ENCODE results near the gene CRK. TPM values are rescaled to one million over a fixed set of nuclear protein-coding genes. Genes with fewer than 3 reads are reported as not detected.
A peak's percentile ranks its signal among the peaks of the same experiment; 100 is the strongest.

CRK gene
- total RNA-seq, 2 experiments from 2014 or later: 10.1 to 11.6 TPM

DNA sequence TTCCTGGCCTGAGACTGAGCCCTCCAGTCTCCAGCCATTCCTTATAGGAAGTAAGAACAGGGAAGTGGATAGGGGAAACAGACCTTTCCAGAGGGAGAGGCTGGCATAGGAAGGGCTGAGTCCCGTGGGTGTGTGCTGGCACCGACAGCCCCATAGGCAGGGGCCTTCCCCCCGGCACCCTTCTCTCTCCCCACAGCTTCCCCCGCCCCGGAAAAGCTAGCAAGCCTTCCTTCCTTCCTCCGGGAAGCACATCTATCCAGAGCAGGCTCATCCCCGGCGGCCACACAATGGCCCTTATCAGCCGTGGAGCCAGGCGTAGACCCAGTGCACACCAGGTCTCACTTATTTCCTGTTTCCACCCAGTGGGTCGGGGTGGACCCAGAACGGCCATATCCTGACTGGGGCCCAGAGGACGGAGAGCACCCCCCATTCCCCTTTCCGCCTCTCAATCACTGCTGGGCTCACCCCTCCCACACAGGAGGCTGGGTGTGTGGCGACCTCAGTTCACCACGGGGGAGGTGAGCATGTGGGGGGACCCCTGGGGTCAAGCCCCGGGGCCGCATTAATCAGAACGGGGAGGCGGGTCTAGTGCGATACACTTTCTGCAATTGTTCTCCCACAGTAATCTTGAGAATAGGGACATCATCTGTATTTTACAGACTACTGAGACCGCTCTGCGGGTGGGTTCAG is 37.4 kb upstream of the CRK start:
- H3K27me3 Mint-ChIP-seq: no peaks in the 10 kb centered on the region
- CTCF ChIA-PET: interaction anchor here (0.7 kb wide), 1 partner anchor 941 kb away, joined by 3 read pairs; no protein-coding TSS in a partner anchor
- intact Hi-C loops (cut with DNase I, micrococcal nuclease): no loop called here
- H3K27ac Mint-ChIP-seq: no peak overlapping the region
- peaks cover 24% of the 10 kb centered on the region for H3K4me1 Mint-ChIP-seq
- POLR2A ChIA-PET: no interaction called here
- DNase-seq: no peak
- no peak overlapping the region for H3K4me3 Mint-ChIP-seq
- no peaks in the 10 kb centered on the region for H3K36me3 Mint-ChIP-seq (ENCODE audit: low read depth)
- ATAC-seq: no peak
- no peaks in the 10 kb centered on the region for H3K9me3 Mint-ChIP-seq (ENCODE audit: low read depth)

DNA sequence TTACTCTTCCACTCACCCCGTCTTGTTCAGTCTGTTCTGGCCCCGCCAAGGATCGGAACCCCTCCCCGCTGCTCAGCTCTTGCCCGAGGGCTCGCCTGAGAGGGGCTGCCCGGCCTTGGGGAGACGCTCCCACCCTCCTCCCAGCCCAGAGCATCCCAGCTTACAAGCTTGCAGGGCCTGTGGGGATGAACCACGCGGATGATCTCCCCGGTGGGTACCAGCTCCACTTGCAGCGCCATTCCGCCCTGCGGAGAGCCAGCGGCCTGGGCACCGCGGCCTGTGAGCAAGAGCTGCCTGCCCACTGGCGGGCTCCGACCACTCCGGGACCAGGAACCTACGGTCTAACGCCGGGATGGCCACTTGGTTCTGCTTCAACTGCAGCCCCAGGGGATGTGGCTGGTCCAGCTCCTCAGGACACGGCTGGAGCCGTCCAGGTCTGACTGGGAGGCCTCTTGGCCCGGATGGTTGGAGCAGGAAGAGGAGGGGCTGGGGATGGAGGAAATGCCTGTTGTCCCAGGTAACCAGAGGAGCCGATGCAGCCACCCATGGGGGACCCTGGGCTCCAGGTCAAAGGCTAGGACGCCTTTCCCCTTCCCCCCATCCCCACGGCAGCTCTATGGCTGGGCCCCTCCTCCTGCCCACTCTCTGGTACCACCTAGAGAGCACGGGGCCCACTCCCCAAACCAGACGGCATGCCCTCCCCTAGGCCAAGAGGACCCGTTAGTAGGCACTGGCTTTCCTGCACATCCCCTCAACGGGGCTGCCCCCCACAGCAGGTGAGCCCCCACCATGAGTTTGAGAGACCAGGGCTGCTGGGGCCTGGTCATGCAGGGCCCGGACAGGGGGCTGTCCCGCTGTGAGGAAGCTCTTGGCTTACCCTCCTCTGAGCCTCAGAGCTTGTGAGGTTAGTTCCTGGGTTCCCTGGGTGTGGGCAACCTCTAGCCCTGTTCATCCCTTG is 36.5 kb upstream of the CRK start, which contains the start of gene MYO1C:
TSS of gene MYO1C (minus strand) at position 438 of the 958 bp plus-strand sequence. CDS start at position 239, 199 bp downstream.
- peak within 1 kb of the TSS; percentile 59 for H3K27ac Mint-ChIP-seq
- H3K4me1 Mint-ChIP-seq: peaks cover 29% of the 10 kb centered on the region
- ChIA-PET POLR2A (interaction anchor here (1.0 kb wide), 1 partner anchor 32 kb away, joined by 4 read pairs; no protein-coding TSS in a partner anchor), CTCF (interaction anchor here (0.7 to 1.1 kb wide), 4 partner anchors 17 to 940 kb away, joined by 3 to 5 read pairs (median 4); no protein-coding TSS in a partner anchor)
- DNase-seq: no peak
- no peak for ATAC-seq
- H3K9me3 Mint-ChIP-seq (ENCODE audit: low read depth): no peaks in the 10 kb centered on the region
- H3K36me3 Mint-ChIP-seq (ENCODE audit: low read depth): no peaks in the 10 kb centered on the region
- intact Hi-C loops (cut with DNase I, micrococcal nuclease): no loop called here
- no peaks in the 10 kb centered on the region for H3K27me3 Mint-ChIP-seq
- peak within 1 kb of the TSS; percentile 72 for H3K4me3 Mint-ChIP-seq

DNA sequence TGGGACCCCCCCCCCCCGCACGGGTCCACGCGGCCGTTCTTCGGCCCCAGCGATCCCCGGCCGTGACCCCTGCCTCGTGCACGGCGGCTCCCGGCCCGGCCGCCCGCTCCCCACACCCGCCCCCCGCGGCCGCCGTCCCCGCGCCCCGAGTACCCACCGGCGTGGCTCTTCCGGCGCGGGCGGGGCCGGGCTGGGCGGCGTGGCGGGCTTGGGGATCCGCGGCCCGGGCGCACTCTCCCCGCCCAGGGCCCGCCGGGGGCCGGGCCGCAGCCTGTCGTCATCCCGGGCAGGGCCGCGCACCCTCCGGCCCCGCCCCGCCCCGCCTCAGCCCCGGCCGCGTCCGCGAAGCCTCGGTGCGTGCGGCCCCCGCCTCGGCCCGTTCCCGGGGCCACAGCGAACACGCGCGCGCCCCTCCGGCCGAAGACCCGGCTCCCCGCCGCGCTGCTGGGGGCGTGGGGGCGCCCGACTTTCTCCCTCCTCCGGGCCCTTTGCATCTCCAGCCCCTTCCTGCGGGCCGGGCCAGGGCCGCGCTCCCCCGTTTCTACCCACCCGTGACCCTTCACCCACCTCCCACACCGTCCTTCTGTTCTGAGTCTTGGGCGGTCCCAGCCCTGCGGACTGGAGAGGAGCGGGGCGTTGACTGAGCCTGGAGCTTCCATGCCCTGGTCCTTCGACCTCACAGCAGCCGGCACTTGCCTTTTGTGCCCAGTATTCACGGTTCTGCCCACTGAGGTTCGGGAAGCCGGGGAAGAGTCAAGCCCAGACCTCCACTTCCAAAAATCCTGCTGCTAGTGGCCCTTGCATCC is 35.6 kb upstream of the CRK start:
- H3K27ac Mint-ChIP-seq: peak overlapping the region; percentile 59
- peak; percentile 62 for ATAC-seq
- H3K4me1 Mint-ChIP-seq: peaks cover 35% of the 10 kb centered on the region
- H3K36me3 Mint-ChIP-seq (ENCODE audit: low read depth): no peaks in the 10 kb centered on the region
- peak; percentile 64 for DNase-seq
- intact Hi-C loops (cut with DNase I, micrococcal nuclease): loop anchor here in 1 of 2 experiments (1.0 to 2.0 kb wide), 6 partner anchors 25 to 157 kb away; partner anchors contain the start of genes CRK, INPP5K, PITPNA and RILP
- H3K9me3 Mint-ChIP-seq (ENCODE audit: low read depth): no peaks in the 10 kb centered on the region
- H3K4me3 Mint-ChIP-seq: peak overlapping the region; percentile 83
- no peaks in the 10 kb centered on the region for H3K27me3 Mint-ChIP-seq
- POLR2A ChIA-PET: interaction anchor here (1.0 kb wide), 1 partner anchor 32 kb away, joined by 4 read pairs; no protein-coding TSS in a partner anchor
- CTCF ChIA-PET: interaction anchor here (0.8 to 1.1 kb wide), 3 partner anchors 18 to 126 kb away, joined by 3 to 5 read pairs (median 4); no protein-coding TSS in a partner anchor

DNA sequence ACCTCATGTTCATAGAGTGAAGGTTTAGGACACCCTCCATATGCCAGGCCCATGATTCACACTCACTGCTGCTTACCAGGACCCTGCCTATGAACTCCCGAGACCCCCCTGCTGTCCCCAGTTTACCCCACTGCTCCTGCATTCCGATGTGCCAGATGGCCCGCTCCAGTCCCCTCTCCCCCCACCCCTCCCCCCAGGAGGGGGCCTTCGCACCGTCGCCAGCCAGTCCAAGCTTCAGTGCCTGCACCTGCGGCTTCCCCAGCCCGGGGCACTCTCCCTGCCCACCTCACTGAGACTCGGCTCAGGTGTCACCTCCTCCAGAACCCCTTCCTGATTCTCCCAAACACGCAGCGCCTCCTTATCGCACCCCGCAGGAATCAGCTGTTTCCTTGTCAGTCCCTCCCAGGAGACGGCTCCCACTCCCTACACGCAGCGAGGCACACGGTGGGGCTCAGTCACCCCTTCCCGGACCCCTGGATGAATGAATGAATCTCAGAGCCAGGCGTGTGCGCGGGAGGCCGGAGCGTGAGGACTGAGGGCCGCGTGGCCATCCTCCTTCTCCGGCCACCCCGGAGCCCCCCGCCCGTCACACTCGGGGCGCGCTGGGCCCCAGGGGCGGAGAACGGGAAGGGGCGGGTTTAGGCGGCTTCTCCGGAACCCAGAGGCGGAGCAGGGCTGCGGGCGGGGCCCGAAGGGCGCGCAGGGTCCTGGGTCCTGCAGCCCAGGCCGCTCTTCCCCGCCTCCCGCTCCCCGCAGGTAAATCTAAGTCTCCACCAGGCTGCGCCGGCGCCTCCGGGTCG is 34.8 kb upstream of the CRK start:
- no peaks in the 10 kb centered on the region for H3K27me3 Mint-ChIP-seq
- peak overlapping the region; percentile 48 for H3K27ac Mint-ChIP-seq
- ATAC-seq (peak; percentile 74), DNase-seq (peak; percentile 81)
- no peaks in the 10 kb centered on the region for H3K9me3 Mint-ChIP-seq (ENCODE audit: low read depth)
- CTCF ChIA-PET: no interaction called here
- peak overlapping the region; percentile 83 for H3K4me3 Mint-ChIP-seq
- POLR2A ChIA-PET: no interaction called here
- intact Hi-C loops (cut with DNase I, micrococcal nuclease): loop anchor here in 1 of 2 experiments (1.0 to 2.0 kb wide), 6 partner anchors 25 to 158 kb away; partner anchors contain the start of genes CRK, INPP5K, PITPNA and RILP
- no peaks in the 10 kb centered on the region for H3K36me3 Mint-ChIP-seq (ENCODE audit: low read depth)
- peaks cover 38% of the 10 kb centered on the region for H3K4me1 Mint-ChIP-seq

DNA sequence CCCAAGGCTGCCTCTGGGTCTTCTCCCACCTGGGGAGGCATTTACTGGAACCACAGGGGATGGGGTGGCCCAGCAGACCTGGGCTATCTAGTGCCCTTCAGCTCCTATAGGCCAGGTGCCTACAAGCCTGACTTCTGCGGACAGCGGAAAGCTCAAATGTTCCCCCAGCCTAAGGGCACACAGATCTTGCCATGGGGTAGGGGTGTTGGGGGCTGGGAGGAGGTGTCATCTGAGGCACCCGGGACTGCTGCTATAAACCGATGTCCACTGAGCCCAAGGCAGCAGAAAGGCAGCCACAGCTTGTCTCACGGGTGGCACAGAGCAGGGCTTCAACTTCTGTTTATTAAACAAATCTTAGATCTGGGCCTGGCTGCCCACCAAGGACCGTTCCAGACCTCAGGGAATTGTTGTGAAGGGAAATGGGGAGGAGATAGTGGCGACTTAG is 32.8 kb upstream of the CRK start:
- DNase-seq (no peak), ATAC-seq (no peak)
- H3K27me3 Mint-ChIP-seq: no peaks in the 10 kb centered on the region
- intact Hi-C loops (cut with DNase I, micrococcal nuclease): loop anchor here in 1 of 2 experiments (2.0 kb wide), 1 partner anchor 26 kb away; no protein-coding TSS in a partner anchor
- peaks cover 3% of the 10 kb centered on the region for H3K36me3 Mint-ChIP-seq (ENCODE audit: low read depth)
- peak overlapping the region; percentile 6 for H3K4me3 Mint-ChIP-seq
- CTCF ChIA-PET: interaction anchor here (0.7 to 1.6 kb wide), 2 partner anchors 123 to 161 kb away, joined by 3 to 4 read pairs; partner anchors contain the start of gene RILP
- no peaks in the 10 kb centered on the region for H3K9me3 Mint-ChIP-seq (ENCODE audit: low read depth)
- H3K27ac Mint-ChIP-seq: no peak overlapping the region
- H3K4me1 Mint-ChIP-seq: peaks cover 42% of the 10 kb centered on the region
- POLR2A ChIA-PET: interaction anchor here (0.7 kb wide), 1 partner anchor 10 kb away, joined by 6 read pairs; no protein-coding TSS in a partner anchor

DNA sequence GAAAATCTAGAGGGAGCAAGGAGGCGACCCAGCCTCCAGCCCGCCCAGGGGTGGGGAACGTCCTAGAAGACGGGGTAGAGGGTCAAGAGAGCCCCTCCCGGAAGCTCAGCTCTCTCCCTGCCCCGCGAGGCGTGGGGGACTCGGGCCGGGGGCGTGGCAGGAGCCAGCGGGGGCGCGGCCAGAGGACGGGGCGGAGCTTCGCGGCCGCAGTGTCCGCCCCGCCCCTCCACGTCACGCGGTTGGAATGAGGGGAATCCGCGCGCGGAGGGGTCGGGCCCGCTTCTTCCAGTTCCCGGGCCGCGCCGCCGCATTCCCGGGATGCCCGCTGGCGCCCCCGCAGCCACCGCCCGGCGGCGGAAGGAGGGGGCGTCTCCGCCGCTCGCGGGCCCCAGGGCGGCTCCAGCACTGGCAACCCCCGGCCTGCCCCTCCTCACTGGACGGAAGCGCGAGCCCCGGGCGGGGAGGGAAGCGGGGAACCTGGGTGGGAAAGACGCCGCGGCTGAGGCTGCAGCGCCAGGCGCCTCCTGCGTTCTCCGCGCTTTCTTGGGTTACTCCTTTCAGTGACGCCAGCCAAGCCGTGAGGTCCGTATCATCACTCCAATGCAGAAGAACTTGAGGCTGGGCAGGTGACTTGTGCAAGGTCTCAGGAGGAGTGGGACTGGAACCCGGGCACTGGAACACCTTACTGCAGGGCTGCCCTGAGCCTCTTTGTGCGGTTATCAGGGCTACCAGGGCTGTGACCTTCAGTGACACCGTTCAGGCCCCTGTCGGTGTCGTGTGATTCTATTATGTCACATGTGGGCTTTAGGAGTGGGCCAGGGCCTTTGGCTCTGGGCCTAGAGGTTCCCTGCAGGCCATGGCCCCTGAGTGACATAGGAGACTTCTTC is 32.1 kb upstream of the CRK start:
- CTCF ChIA-PET: interaction anchor here (0.6 to 1.6 kb wide), 4 partner anchors 46 to 161 kb away, joined by 3 to 4 read pairs (median 4); partner anchors contain the start of gene RILP
- POLR2A ChIA-PET: interaction anchor here (0.6 to 0.8 kb wide), 2 partner anchors 56 to 97 kb away, joined by 3 to 4 read pairs; no protein-coding TSS in a partner anchor
- peak; percentile 10 for ATAC-seq
- H3K9me3 Mint-ChIP-seq (ENCODE audit: low read depth): no peaks in the 10 kb centered on the region
- peak overlapping the region; percentile 63 for H3K27ac Mint-ChIP-seq
- H3K36me3 Mint-ChIP-seq (ENCODE audit: low read depth): peaks cover 3% of the 10 kb centered on the region
- H3K27me3 Mint-ChIP-seq: no peaks in the 10 kb centered on the region
- peaks cover 42% of the 10 kb centered on the region for H3K4me1 Mint-ChIP-seq
- intact Hi-C loops (cut with DNase I, micrococcal nuclease): loop anchor here in 1 of 2 experiments (2.0 kb wide), 1 partner anchor 25 kb away; no protein-coding TSS in a partner anchor
- DNase-seq: peak; percentile 77
- H3K4me3 Mint-ChIP-seq: peak overlapping the region; percentile 71

DNA sequence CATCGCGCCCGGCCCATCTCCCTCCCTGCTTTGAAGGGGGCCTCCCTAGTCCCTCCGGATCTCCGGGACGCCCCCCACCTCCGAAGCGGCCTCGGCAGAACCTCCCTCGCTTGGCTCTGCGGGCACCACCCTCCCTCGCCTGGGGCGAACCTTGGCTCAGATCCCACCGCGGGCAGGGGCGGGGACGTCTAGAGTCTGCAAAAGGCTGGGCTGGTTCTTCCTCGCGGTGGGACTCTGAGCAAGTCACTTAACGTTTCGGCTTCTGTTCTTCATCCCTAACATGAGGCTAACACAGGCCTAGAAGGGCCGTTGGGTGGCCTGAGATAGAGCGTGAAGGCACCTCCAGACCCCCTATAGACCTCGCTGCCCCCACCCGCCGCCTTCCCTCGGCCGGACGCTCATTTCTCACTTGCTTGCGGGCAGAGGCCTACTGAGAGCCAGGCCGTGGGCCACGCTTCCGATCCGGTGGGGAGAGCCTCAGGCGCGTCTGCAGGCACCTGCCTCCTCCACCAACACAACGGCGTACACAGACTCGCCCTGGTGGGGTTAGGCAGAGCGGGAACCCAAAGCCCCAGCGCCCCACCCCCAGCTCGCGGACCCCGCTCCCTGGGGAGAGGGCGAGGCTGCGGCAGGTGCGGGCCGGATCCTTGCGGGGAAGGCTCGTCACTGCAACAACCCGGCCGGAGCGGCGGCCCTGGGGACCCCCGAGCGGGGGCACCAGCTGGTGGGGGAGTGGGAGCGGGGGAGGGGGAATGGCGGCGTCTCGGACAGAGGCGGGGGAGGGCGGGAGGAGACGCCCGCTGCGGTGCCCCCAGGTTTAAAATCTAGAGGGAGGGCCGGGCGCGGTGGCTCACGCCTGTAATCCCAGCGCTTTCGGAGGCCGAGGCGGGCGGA is 31.0 kb upstream of the CRK start:
- Mint-ChIP-seq H3K36me3 (ENCODE audit: low read depth) (peaks cover 3% of the 10 kb centered on the region), H3K9me3 (ENCODE audit: low read depth) (no peaks in the 10 kb centered on the region), H3K27ac (peak overlapping the region; percentile 77), H3K4me1 (peaks cover 37% of the 10 kb centered on the region), H3K27me3 (no peaks in the 10 kb centered on the region), H3K4me3 (peak overlapping the region; percentile 71)
- DNase-seq: peak; percentile 86
- ATAC-seq: peak; percentile 37
- CTCF ChIA-PET: interaction anchor here (0.6 kb wide), 1 partner anchor 120 kb away, joined by 3 read pairs; no protein-coding TSS in a partner anchor
- POLR2A ChIA-PET: interaction anchor here (0.6 to 0.8 kb wide), 2 partner anchors 55 to 96 kb away, joined by 3 to 4 read pairs; no protein-coding TSS in a partner anchor
- intact Hi-C loops (cut with DNase I, micrococcal nuclease): loop anchor here in 1 of 2 experiments (1.0 kb wide), 1 partner anchor 87 kb away; the partner anchor contains the start of gene YWHAE

Measured in activated CD4-positive, alpha-beta T cell treated with anti-CD3 and anti-CD28 coated beads for 36 hours (primary cell).